Measurements from ENCODE around the gene PDZD8. TPM values are rescaled to one million over a fixed set of nuclear protein-coding genes. Genes with fewer than 3 reads are reported as not detected.

The PDZD8 gene
- total RNA-seq, 1 donor from 2014 or later, result 13.2 TPM

DNA sequence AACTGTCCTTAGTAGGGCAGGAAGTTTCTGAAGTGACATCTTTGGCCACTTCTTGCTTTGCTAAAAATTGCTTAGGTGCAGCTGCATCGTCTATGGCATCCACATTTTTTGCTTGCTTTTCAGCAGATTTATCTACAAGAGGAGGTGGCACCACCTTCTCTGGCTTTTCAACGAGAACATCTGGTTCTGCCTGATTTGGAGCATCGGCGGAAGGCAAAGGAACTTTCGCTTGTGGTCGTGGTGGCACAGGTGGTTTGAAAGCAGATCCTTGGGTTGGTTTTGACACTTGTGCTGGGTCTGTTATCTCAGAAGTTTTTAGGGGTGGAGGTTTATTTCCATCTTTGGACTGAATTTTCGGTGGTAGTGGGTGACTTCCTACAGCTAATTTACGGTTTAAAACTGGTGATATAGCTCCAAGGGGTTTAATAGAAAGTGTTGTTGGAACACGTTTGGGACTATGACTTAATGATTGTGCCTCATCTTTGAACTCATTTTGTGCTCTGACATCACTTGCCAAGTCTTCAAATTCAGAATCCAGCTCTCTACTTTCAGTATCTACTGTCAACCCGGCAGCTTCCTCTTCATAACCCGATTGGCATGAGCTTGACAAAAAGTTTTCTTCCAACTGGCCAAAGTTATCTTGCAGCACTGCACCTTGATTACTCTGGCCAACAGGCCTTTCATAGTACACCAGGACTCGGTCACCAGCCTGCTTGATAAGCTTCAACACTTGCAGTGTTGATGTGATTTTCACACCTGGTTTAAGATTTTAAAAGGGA, 90.3 kb downstream of the PDZD8 start:
- H3K36me3 Mint-ChIP-seq (ENCODE audit: low read depth), result peaks cover 38% of the 10 kb centered on the region
- intact Hi-C loops (cut with micrococcal nuclease), result no loop called here
- DNase-seq (no peak), ATAC-seq (ENCODE audit: low read depth) (no peak)
- no peaks in the 10 kb centered on the region for H3K9me3 Mint-ChIP-seq
- no peaks in the 10 kb centered on the region for H3K27me3 Mint-ChIP-seq
- TF ChIP-seq, protein P1, sequence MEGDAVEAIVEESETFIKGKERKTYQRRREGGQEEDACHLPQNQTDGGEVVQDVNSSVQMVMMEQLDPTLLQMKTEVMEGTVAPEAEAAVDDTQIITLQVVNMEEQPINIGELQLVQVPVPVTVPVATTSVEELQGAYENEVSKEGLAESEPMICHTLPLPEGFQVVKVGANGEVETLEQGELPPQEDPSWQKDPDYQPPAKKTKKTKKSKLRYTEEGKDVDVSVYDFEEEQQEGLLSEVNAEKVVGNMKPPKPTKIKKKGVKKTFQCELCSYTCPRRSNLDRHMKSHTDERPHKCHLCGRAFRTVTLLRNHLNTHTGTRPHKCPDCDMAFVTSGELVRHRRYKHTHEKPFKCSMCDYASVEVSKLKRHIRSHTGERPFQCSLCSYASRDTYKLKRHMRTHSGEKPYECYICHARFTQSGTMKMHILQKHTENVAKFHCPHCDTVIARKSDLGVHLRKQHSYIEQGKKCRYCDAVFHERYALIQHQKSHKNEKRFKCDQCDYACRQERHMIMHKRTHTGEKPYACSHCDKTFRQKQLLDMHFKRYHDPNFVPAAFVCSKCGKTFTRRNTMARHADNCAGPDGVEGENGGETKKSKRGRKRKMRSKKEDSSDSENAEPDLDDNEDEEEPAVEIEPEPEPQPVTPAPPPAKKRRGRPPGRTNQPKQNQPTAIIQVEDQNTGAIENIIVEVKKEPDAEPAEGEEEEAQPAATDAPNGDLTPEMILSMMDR (IDR thresholded peaks at IDR 0.05), result no peak
- H3K27ac Mint-ChIP-seq, result no peak overlapping the region
- ChIA-PET CTCF (no interaction called here), POLR2A (no interaction called here)
- no peaks in the 10 kb centered on the region for H3K4me1 Mint-ChIP-seq
- no peak overlapping the region for H3K4me3 Mint-ChIP-seq

DNA sequence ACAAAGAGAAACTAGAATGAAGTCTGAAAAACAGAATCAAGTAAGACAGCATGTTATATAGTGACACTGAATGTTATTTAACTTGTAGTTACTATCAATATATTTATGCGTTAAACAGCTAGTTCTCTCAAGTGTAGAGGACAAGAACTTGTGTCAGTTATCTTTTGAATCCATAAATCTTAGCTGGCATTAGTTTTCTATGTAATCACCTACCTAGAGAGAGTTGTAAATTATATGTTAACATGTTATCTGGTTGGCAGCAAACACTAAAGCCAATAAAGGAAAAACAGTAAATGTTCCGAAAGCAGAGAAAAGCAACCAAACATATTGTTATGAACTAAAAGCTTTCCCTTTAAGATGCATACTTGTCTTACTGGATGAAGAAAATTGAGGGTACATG, 97.6 kb downstream of the PDZD8 start:
- H3K27me3 Mint-ChIP-seq, result no peaks in the 10 kb centered on the region
- H3K27ac Mint-ChIP-seq, result no peak overlapping the region

DNA sequence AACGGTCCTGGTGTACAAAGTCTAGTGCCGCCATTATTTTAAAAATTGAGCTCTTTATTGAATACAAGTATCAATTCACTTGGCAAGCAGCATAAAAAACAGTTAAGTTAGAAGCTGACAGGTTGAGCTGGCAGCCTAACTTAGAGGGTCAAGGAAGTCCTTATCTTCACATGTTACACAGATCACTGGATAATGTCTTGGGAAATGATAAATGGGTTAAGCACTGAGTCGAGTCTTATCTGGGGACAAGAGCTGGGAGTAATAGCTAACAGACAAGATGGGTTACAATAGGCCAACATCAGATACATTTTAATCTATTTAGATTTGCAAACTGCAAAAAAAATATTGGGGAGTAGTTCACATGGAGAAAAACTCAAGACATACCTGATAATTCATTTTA, 100.1 kb downstream of the PDZD8 start:
- Mint-ChIP-seq H3K27me3 (no peaks in the 10 kb centered on the region), H3K27ac (no peak overlapping the region), H3K4me1 (no peaks in the 10 kb centered on the region), H3K4me3 (no peak overlapping the region), H3K36me3 (ENCODE audit: low read depth) (no peaks in the 10 kb centered on the region), H3K9me3 (no peaks in the 10 kb centered on the region)
- intact Hi-C loops (cut with micrococcal nuclease), result no loop called here
- ChIA-PET CTCF (interaction anchor here (1.2 kb wide), 1 partner anchor 58 kb away, joined by 4 read pairs; no protein-coding TSS in a partner anchor), POLR2A (no interaction called here)
- ATAC-seq (ENCODE audit: low read depth) (no peak), DNase-seq (no peak)
- TF ChIP-seq, protein P1 (IDR thresholded peaks at IDR 0.05), result no peak

More for the DNA sequence above, 97.6 kb downstream of the PDZD8 start:
- H3K4me3 Mint-ChIP-seq, result no peak overlapping the region
- DNase-seq (no peak), ATAC-seq (ENCODE audit: low read depth) (no peak)
- H3K4me1 Mint-ChIP-seq, result no peaks in the 10 kb centered on the region
- intact Hi-C loops (cut with micrococcal nuclease), result no loop called here
- peaks cover 4% of the 10 kb centered on the region for H3K36me3 Mint-ChIP-seq (ENCODE audit: low read depth)
- ChIA-PET POLR2A (no interaction called here), CTCF (no interaction called here)
- TF ChIP-seq, protein P1 (IDR thresholded peaks at IDR 0.05), result no peak
- H3K9me3 Mint-ChIP-seq, result no peaks in the 10 kb centered on the region

DNA sequence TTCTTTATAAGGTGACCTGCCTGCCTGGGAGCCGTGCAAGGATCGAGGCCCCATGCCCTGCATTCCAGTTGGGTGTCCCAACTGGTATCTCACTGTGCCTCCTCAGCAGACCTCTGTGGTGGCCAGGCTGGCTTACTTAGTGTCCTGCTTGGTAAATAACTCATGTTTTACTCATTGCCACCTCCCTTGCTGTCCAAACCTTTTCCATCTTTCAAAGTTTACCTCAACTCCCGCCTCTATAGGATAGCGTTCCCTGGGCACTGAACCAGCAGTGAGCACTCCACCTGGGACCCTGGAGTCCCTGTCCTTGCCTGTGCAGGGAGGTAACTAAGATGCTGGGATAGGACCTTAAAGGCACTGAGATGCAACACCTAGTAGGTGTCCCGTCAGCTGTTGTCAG, 100.7 kb downstream of the PDZD8 start:
- ATAC-seq (ENCODE audit: low read depth) (no peak), DNase-seq (no peak)
- ChIA-PET CTCF (interaction anchor here (1.2 kb wide), 1 partner anchor 58 kb away, joined by 4 read pairs; no protein-coding TSS in a partner anchor), POLR2A (no interaction called here)
- intact Hi-C loops (cut with micrococcal nuclease), result no loop called here
- H3K27me3 Mint-ChIP-seq, result no peaks in the 10 kb centered on the region
- no peaks in the 10 kb centered on the region for H3K4me1 Mint-ChIP-seq
- TF ChIP-seq, protein P1 (IDR thresholded peaks at IDR 0.05), result no peak
- H3K27ac Mint-ChIP-seq, result no peak overlapping the region
- no peaks in the 10 kb centered on the region for H3K9me3 Mint-ChIP-seq
- no peaks in the 10 kb centered on the region for H3K36me3 Mint-ChIP-seq (ENCODE audit: low read depth)
- no peak overlapping the region for H3K4me3 Mint-ChIP-seq

DNA sequence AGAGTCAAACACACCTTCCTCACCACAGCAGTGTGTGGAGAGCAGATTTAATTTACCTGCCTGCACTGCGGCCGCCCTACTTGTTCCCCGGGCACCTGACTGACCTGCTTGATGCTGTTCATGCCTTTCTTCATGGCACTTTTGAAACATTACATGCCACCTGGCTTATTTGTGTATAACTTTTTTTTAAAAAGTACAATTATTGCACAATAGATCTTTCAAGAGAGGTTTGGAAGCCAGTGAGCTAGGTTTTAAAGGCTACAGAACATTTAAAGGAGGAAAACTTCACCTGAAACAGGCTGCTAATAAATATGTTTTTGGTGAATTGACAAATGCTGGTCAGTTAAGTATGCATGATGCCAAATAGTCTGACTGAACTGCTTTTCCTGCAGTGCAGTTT, 101.3 kb downstream of the PDZD8 start:
- CTCF ChIA-PET, result no interaction called here
- Mint-ChIP-seq H3K4me3 (no peak overlapping the region), H3K36me3 (ENCODE audit: low read depth) (no peaks in the 10 kb centered on the region), H3K9me3 (no peaks in the 10 kb centered on the region), H3K4me1 (no peaks in the 10 kb centered on the region), H3K27ac (no peak overlapping the region), H3K27me3 (no peaks in the 10 kb centered on the region)
- TF ChIP-seq, protein P1 (IDR thresholded peaks at IDR 0.05), result no peak
- intact Hi-C loops (cut with micrococcal nuclease), result no loop called here
- POLR2A ChIA-PET, result no interaction called here
- no peak for DNase-seq
- ATAC-seq (ENCODE audit: low read depth), result no peak
